Uterus (tissue), 4 donors: ENCODE measurements around the gene SLC4A11. TPM values are rescaled to one million over a fixed set of nuclear protein-coding genes. Genes with fewer than 3 reads are reported as not detected.

Experiments used
- DNase-seq, 2 donors: peaks; one replicate each; pipeline ENCODE4 v3.0.0-alpha.2; 2019 to 2020
- H3K27ac ChIP-seq, 2 donors: fragments of 200-600 bp; sonication (generic); 1 replicate in 1 of 2; 2 replicates in 1 of 2; pipeline ENCODE4 v1.5.1; 2016 to 2018
- H3K27me3 ChIP-seq, 2 donors: fragments of 200-600 bp; sonication (generic); one replicate each; pipeline ENCODE4 v1.5.1; 2018 to 2019; ENCODE audit warnings: control low read depth in 1 of 2
- H3K36me3 ChIP-seq, 2 donors: fragments of 200-600 bp; sonication (generic); one replicate each; pipeline ENCODE4 v1.5.1; 2019; ENCODE audit warnings: control low read depth in 1 of 2
- H3K4me1 ChIP-seq, 2 donors: fragments of 200-600 bp; sonication (generic); one replicate each; pipeline ENCODE4 v1.5.1; 2018 to 2019; ENCODE audit warnings: control low read depth in 1 of 2
- H3K4me3 ChIP-seq, 2 donors: fragments of 200-600 bp; sonication (generic); 1 replicate in 1 of 2; 2 replicates in 1 of 2; pipeline ENCODE4 v1.5.1; 2018 to 2019; ENCODE audit warnings: mild to moderate bottlenecking in 1 of 2
- H3K9me3 ChIP-seq, 2 donors: fragments of 200-600 bp; sonication (generic); one replicate each; pipeline ENCODE4 v1.5.1; 2019; ENCODE audit warnings: control low read depth in 1 of 2
- CTCF ChIP-seq, 4 experiments: fragments of 200-600 bp in 2 of 4; fragments of 450-650 bp in 2 of 4; sonication (generic) in 2 of 4; IDR thresholded peaks; one replicate each; pipeline ENCODE4 v1.5.1; 2016 to 2019; ENCODE audit warnings: antibody characterized with exemption in 4 of 4, mild to moderate bottlenecking in 2 of 4, moderate library complexity in 1 of 4
- POLR2A ChIP-seq, 2 donors: fragments of 450-650 bp; IDR thresholded peaks; one replicate each; pipeline ENCODE4 v1.6.1; 2016; ENCODE audit warnings: antibody characterized with exemption in 2 of 2, mild to moderate bottlenecking in 1 of 2, moderate library complexity in 1 of 2
- intact Hi-C: fragments of 100-400 bp; cut with DNase I; formaldehyde crosslinking; loops from one replicate; pipeline ENCODE4 v1.15.1; 2023; ENCODE audit warnings: low total_unique reads
- total RNA-seq, 4 donors: library from RNA; depleted of rRNA in 3 of 4; stranded (reverse); fragments of >200 nt in 3 of 4; gene quantifications; one replicate each; pipeline versions ENCODE4 v1.1.0 to v1.2.4, GENCODE V29; 2014 to 2023
- donor health status: DM: yes; HTN: yes; CAD: no.

Gene SLC4A11
- total RNA-seq, 4 donors from 2014 or later: 0.29 to 0.91 (median 0.76) TPM; not detected in 1

GRCh38 chr20:3210346-3210745, 28.6 kb downstream of the SLC4A11 start:
- TF ChIP-seq CTCF (IDR thresholded peaks at IDR 0.05) (no peak), POLR2A (IDR thresholded peaks at IDR 0.05) (no peak)
- Histone ChIP-seq H3K9me3 (no peaks in the 10 kb centered on the region), H3K36me3 (no peaks in the 10 kb centered on the region), H3K4me3 (peak overlapping the region; percentile 75 to 97), H3K27me3 (no peaks in the 10 kb centered on the region), H3K4me1 (no peaks in the 10 kb centered on the region), H3K27ac (no peak overlapping the region)
- DNase-seq: no peak
- intact Hi-C loops: no loop called here

- H3K4me1 ChIP-seq: no peaks in the 10 kb centered on the region
- no peaks in the 10 kb centered on the region for H3K36me3 ChIP-seq
- no peaks in the 10 kb centered on the region for H3K27me3 ChIP-seq
- no peak for DNase-seq
- peak overlapping the region; percentile 84 to 87 for H3K27ac ChIP-seq
- intact Hi-C loops: no loop called here
- TF ChIP-seq POLR2A (IDR thresholded peaks at IDR 0.05): no peak
- no peaks in the 10 kb centered on the region for H3K9me3 ChIP-seq
- peak overlapping the region; percentile 75 to 97 for H3K4me3 ChIP-seq
Measured at GRCh38 chr20:3209946-3210317, 29.1 kb downstream of the SLC4A11 start.

GRCh38 chr20:3209257-3209945, 29.6 kb downstream of the SLC4A11 start, which contains the start of gene ITPA:
TSS of gene ITPA (plus strand) at chr20:3209498. CDS start at chr20:3209552, 54 bp downstream.
- peak; percentile 34 to 45 for DNase-seq
- Histone ChIP-seq H3K27me3 (no peaks in the 10 kb centered on the region), H3K4me1 (no peaks in the 10 kb centered on the region), H3K36me3 (no peaks in the 10 kb centered on the region), H3K27ac (peak within 1 kb of the TSS; percentile 84 to 87), H3K4me3 (peak within 1 kb of the TSS; percentile 75 to 97), H3K9me3 (no peaks in the 10 kb centered on the region)
- intact Hi-C loops: no loop called here
- TF ChIP-seq CTCF (IDR thresholded peaks at IDR 0.05) (no peak), POLR2A (IDR thresholded peaks at IDR 0.05) (no peak)

GRCh38 chr20:3208786-3209256, 30.2 kb downstream of the SLC4A11 start:
- H3K27ac ChIP-seq: peak overlapping the region; percentile 84 to 87
- no peaks in the 10 kb centered on the region for H3K36me3 ChIP-seq
- H3K27me3 ChIP-seq: no peaks in the 10 kb centered on the region
- no peaks in the 10 kb centered on the region for H3K9me3 ChIP-seq
- H3K4me3 ChIP-seq: peak overlapping the region; percentile 75 to 97
- DNase-seq: no peak
- H3K4me1 ChIP-seq: no peaks in the 10 kb centered on the region
- intact Hi-C loops: no loop called here
- TF ChIP-seq CTCF (IDR thresholded peaks at IDR 0.05) (no peak), POLR2A (IDR thresholded peaks at IDR 0.05) (no peak)

GRCh38 chr20:3204124-3204794, 34.7 kb downstream of the SLC4A11 start, which contains the start of gene DDRGK1:
TSS of gene DDRGK1 (minus strand) at chr20:3204682. CDS start at chr20:3204627, 55 bp downstream.
- TF ChIP-seq CTCF (IDR thresholded peaks at IDR 0.05) (no peak), POLR2A (IDR thresholded peaks at IDR 0.05) (peak; percentile 48 to 79)
- no peaks in the 10 kb centered on the region for H3K36me3 ChIP-seq
- peak within 1 kb of the TSS; percentile 85 to 88 for H3K27ac ChIP-seq
- peak within 1 kb of the TSS; percentile 78 to 88 for H3K4me3 ChIP-seq
- DNase-seq: peak; percentile 91 to 93
- H3K4me1 ChIP-seq: peaks cover 0 to 6% of the 10 kb centered on the region in 2 donors
- intact Hi-C loops: no loop called here
- H3K27me3 ChIP-seq: no peaks in the 10 kb centered on the region
- H3K9me3 ChIP-seq: no peaks in the 10 kb centered on the region
